Right lobe of liver (tissue), 6 donors: ENCODE data around the gene COL5A1. TPM values are rescaled to one million over a fixed set of nuclear protein-coding genes. Genes with fewer than 3 reads are reported as not detected.

Experiments
- ATAC-seq, 4 donors: fragments of 200-7000 bp; cut with Tn5 transposase; one replicate each; pipeline ENCODE4 v1.9.1; 2020; ENCODE audit warnings: mild to moderate bottlenecking in 4 of 4, moderate library complexity in 4 of 4
- DNase-seq, 3 donors: peaks; one replicate each; pipeline ENCODE4 v3.0.0-alpha.2; 2020
- H3K27ac ChIP-seq, 3 donors: fragments of 200-600 bp; one replicate each; pipeline ENCODE4 v1.8.0; 2022
- H3K27me3 ChIP-seq, 2 donors: fragments of 200-600 bp; one replicate each; pipeline ENCODE4 v1.8.0; 2022
- H3K36me3 ChIP-seq, 4 donors: fragments of 200-600 bp; sonication (generic) in 1 of 4; one replicate each; pipeline versions ENCODE4 v1.5.1 to v1.8.0; 2017 to 2022; ENCODE audit warnings: control low read depth in 1 of 4
- H3K4me1 ChIP-seq, 4 donors: fragments of 200-600 bp; sonication (generic) in 1 of 4; one replicate each; pipeline versions ENCODE4 v1.5.1 to v1.8.0; 2017 to 2022; ENCODE audit warnings: control low read depth in 1 of 4
- H3K4me3 ChIP-seq, 3 donors: fragments of 200-600 bp; one replicate each; pipeline ENCODE4 v1.8.0; 2022
- H3K9me3 ChIP-seq, 4 donors: fragments of 200-600 bp; sonication (generic) in 1 of 4; one replicate each; pipeline versions ENCODE4 v1.5.1 to v1.8.0; 2017 to 2022; ENCODE audit warnings: control low read depth in 1 of 4
- POLR2A ChIP-seq: fragments of 450-650 bp; IDR thresholded peaks from one replicate; pipeline ENCODE4 v1.6.1; 2017; ENCODE audit warnings: antibody characterized with exemption, mild to moderate bottlenecking
- WGBS: methylation state at CpG from one replicate; pipeline ENCODE4 v1.1.6; 2018; ENCODE audit warnings: low coverage, low lambda C conversion rate; ENCODE audit not compliant: insufficient coverage; ENCODE audit errors: missing lambda C conversion rate; 5-methylcytosine and 5-hydroxymethylcytosine counted together
- intact Hi-C, 2 donors: fragments of 100-400 bp; cut with DNase I; formaldehyde crosslinking; loops; one replicate each; pipeline versions ENCODE4 v1.11.2 to v1.14.1; 2022
- total RNA-seq, 6 experiments: library from RNA; depleted of rRNA in 2 of 6; stranded (reverse); fragments of >200 nt in 2 of 6; fragmentation: NEBNext Ultra II Directional in 3 of 6; extraction: Animal tissue kit (Norgen Biotek cat#: 25700) in 3 of 6; gene quantifications; one replicate each; pipeline versions ENCODE4 v1.1.0 to v1.2.4, GENCODE V29; 2016 to 2023
- TF ChIP-seq, protein P1 (sequence below), 4 donors: fragments of 200-600 bp in 3 of 4; fragments of 450-650 bp in 1 of 4; IDR thresholded peaks; one replicate each; pipeline versions ENCODE4 v1.5.1 to v1.8.0; 2016 to 2022; ENCODE audit warnings: antibody characterized with exemption in 4 of 4, mild to moderate bottlenecking in 2 of 4
- donor health status: DM: no; HTN: yes; CAD: no.
- donor health status: DM: no; HTN: no; CAD: no.
- donor health status: DM: no; HTN: no; CAD: no.
- donor health status: DM: no; HTN: yes; CAD: no.
- donor health status: DM: no; HTN: yes; CAD: no.

Gene COL5A1
- total RNA-seq, 6 experiments from 2014 or later: 1.5 to 17.0 (median 7.7) TPM

- Histone ChIP-seq H3K9me3 (no peaks in the 10 kb centered on the region), H3K27me3 (no peaks in the 10 kb centered on the region)
These were observed 200.7 kb downstream of the COL5A1 start for GRCh38 chr9:134842321-134842720.

DNA sequence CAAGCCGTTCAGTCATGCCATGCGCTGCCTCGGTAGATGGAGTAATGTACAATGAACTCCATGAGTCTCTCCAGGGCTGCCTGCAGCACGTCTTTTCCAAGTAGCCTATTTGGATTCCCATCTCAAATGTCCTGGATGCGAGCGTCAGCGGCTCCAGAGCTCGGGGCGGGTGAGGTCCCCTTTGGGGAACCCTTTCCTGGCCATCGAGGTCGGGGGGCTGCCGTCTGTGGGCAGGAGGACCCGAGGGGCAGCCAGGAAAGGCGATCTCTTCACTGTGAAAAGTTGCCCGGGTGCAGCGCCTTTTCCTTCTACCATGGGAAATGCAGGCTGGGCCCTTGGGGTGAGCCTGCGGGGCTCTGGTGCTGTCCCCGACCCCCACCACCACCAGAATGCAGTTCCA is 202.1 kb downstream of the COL5A1 start:
- H3K36me3 ChIP-seq: no peaks in the 10 kb centered on the region
- 43% methylated on average over 6 of the region's 18 CpGs for WGBS
- intact Hi-C loops: no loop called here
- H3K9me3 ChIP-seq: no peaks in the 10 kb centered on the region
- DNase-seq (peak in 1 of 3 donors; percentile 40), ATAC-seq (no peak)
- TF ChIP-seq, protein P1, sequence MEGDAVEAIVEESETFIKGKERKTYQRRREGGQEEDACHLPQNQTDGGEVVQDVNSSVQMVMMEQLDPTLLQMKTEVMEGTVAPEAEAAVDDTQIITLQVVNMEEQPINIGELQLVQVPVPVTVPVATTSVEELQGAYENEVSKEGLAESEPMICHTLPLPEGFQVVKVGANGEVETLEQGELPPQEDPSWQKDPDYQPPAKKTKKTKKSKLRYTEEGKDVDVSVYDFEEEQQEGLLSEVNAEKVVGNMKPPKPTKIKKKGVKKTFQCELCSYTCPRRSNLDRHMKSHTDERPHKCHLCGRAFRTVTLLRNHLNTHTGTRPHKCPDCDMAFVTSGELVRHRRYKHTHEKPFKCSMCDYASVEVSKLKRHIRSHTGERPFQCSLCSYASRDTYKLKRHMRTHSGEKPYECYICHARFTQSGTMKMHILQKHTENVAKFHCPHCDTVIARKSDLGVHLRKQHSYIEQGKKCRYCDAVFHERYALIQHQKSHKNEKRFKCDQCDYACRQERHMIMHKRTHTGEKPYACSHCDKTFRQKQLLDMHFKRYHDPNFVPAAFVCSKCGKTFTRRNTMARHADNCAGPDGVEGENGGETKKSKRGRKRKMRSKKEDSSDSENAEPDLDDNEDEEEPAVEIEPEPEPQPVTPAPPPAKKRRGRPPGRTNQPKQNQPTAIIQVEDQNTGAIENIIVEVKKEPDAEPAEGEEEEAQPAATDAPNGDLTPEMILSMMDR (IDR thresholded peaks at IDR 0.05): no peak
- TF ChIP-seq POLR2A: no peak
- no peaks in the 10 kb centered on the region for H3K27me3 ChIP-seq
- no peaks in the 10 kb centered on the region for H3K4me1 ChIP-seq
- no peak overlapping the region for H3K4me3 ChIP-seq
- H3K27ac ChIP-seq: no peak overlapping the region

More at GRCh38 chr9:134842321-134842720, 200.7 kb downstream of the COL5A1 start:
- ATAC-seq (no peak), DNase-seq (peak in 1 of 3 donors; percentile 48)
- Histone ChIP-seq H3K4me3 (no peak overlapping the region), H3K27ac (no peak overlapping the region), H3K4me1 (no peaks in the 10 kb centered on the region), H3K36me3 (no peaks in the 10 kb centered on the region)
- WGBS: 61% methylated on average over 4 of the region's 22 CpGs
- intact Hi-C loops: no loop called here
- TF ChIP-seq POLR2A: no peak
- TF ChIP-seq, protein P1 (IDR thresholded peaks at IDR 0.05): no peak

- Histone ChIP-seq H3K4me1 (no peaks in the 10 kb centered on the region), H3K4me3 (no peak overlapping the region), H3K27ac (no peak overlapping the region), H3K36me3 (no peaks in the 10 kb centered on the region), H3K27me3 (no peaks in the 10 kb centered on the region), H3K9me3 (no peaks in the 10 kb centered on the region)
- peak in 1 of 4 donors; percentile 6 for ATAC-seq
- TF ChIP-seq, protein P1 (IDR thresholded peaks at IDR 0.05): no peak
- no peak for TF ChIP-seq POLR2A
- intact Hi-C loops: no loop called here
- 40% methylated on average over 3 of the region's 8 CpGs for WGBS
- peak in 1 of 3 donors; percentile 30 for DNase-seq
These were observed 203.2 kb downstream of the COL5A1 start for GRCh38 chr9:134844821-134845220.

DNA sequence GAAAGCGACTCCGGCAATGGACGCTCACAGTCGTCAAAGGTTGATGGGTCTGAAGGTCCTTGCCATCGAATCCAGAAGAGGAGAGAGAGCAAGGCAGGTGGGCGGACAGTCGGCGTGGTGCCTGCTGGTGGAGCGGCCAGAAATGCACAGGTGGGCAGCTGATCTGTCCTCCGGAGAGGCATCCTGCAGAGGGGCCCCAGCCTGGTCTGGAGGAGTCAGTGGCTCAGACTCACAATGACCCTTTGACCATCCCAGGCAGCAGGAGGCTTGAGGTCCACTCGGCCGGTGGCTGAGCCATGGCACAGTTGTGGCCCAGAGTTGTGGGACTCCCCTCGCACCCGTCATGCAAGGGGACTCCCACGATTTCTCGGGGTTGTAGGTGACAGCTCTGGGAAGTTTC is 204.6 kb downstream of the COL5A1 start:
- Histone ChIP-seq H3K27ac (no peak overlapping the region), H3K4me3 (no peak overlapping the region), H3K27me3 (no peaks in the 10 kb centered on the region), H3K36me3 (no peaks in the 10 kb centered on the region), H3K4me1 (no peaks in the 10 kb centered on the region), H3K9me3 (no peaks in the 10 kb centered on the region)
- DNase-seq (peak in 1 of 3 donors; percentile 37), ATAC-seq (no peak)
- intact Hi-C loops: no loop called here
- no peak for TF ChIP-seq POLR2A
- TF ChIP-seq, protein P1 (IDR thresholded peaks at IDR 0.05): no peak
- WGBS: 71% methylated on average over 3 of the region's 16 CpGs

GRCh38 chr9:134846699-134847098 is 205.1 kb downstream of the COL5A1 start:
- H3K4me1 ChIP-seq: no peaks in the 10 kb centered on the region
- DNase-seq (no peak), ATAC-seq (no peak)
- TF ChIP-seq, protein P1 (IDR thresholded peaks at IDR 0.05): no peak
- no peak for TF ChIP-seq POLR2A
- H3K4me3 ChIP-seq: no peak overlapping the region
- intact Hi-C loops: no loop called here
- no peaks in the 10 kb centered on the region for H3K27me3 ChIP-seq
- WGBS: 44% methylated on average over 1 of the region's 1 CpG
- no peaks in the 10 kb centered on the region for H3K9me3 ChIP-seq
- H3K36me3 ChIP-seq: no peaks in the 10 kb centered on the region
- no peak overlapping the region for H3K27ac ChIP-seq
